Measurements from ENCODE around the gene CER1.

DNA sequence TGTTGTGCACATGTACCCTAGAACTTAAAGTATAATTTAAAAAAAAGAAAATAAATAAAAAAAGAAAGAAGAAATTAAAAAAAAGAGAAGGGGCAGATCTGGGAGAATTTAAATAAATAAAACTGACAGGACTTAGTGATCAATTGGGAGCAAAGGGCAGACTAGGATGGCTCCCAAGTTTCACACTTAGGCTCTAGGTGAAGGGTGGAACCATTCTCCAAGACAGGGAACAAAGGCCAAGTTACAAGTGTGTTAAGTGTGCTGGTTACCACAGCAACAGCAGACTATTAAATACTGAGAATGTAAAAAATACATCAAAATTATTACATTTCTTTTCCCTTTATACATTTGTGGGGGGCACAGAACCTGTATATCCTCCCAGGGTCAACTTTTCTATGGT is 36.4 kb downstream of the CER1 start:
- TF ChIP-seq CTCF (IDR thresholded peaks at IDR 0.05) (no peak), POLR2A (IDR thresholded peaks at IDR 0.05) (no peak)

All from Peyer's patch (tissue), 4 donors.